GM18498 (cell line): ENCODE data around the gene RASSF1.
"Not testable (repeated sequence)": the region's sequence is repeated elsewhere in the genome, so short reads cannot be mapped to it uniquely, and the experiment has no call there.

Experiments
- ATAC-seq: cut with Tn5 transposase; IDR thresholded peaks from one replicate; pipeline ENCODE4 v1.9.1; 2021; ENCODE audit warnings: mild to moderate bottlenecking, moderate library complexity; ENCODE audit not compliant: unreplicated experiment

Gene RASSF1

GRCh38 chr3:50325113-50325480 is 15.5 kb downstream of the RASSF1 start:
- no peak for ATAC-seq

- ATAC-seq, result no peak
Measured at GRCh38 chr3:50324351-50325112, 16.1 kb downstream of the RASSF1 start.

DNA sequence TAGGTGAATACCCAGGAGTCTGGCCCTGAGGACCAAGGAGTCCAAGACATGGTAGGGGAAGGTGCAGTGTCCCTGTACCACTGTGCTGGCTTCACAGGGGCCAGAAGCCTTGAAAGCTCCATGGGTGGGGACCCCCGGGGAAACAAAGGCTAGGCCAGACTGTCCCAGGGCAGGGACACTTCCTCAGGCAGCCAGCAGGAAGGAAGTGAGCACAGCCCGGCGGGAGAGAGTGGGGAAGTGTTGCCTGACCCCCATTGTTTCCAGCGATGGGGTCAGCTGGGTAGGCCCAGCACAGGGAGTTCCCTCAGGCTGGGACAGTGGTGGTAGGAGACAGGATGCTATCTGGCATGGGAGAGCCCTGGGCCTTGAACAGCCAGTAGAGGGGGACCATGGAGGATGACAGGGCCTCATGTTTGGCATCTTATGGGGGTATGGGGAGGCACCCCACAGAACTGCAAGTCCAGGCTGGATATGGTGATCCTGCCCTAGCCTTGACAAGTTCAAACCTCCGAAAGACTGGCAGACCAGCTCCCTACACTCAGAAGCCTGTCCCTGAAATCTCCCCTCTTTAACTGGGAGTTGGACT is 16.9 kb downstream of the RASSF1 start:
- ATAC-seq, result no peak

DNA sequence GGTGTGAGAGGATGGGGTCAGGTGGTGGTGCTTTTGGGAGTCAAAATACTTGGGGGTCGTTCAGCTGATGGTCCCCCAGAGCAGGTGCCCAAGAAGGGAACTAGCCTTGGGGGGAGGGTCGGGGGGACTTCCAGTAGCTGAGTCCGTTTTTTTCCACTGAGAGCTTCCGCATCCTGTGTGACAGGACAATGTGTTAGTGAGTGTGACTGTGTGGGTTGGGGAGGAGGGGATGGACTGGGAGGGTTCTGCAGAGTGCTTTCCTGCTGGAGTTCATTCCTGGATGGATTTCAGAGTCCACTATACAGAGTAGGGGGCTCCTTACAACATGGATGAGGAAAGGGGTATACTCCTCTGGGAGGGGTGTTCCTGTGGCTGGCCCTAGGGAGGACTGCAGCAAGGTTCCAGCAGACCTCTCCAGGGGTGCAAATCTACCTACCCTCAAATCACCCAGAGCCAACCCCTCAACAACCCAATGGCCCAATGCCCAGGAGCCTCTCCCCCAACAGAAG is 17.5 kb downstream of the RASSF1 start:
- no peak for ATAC-seq

DNA sequence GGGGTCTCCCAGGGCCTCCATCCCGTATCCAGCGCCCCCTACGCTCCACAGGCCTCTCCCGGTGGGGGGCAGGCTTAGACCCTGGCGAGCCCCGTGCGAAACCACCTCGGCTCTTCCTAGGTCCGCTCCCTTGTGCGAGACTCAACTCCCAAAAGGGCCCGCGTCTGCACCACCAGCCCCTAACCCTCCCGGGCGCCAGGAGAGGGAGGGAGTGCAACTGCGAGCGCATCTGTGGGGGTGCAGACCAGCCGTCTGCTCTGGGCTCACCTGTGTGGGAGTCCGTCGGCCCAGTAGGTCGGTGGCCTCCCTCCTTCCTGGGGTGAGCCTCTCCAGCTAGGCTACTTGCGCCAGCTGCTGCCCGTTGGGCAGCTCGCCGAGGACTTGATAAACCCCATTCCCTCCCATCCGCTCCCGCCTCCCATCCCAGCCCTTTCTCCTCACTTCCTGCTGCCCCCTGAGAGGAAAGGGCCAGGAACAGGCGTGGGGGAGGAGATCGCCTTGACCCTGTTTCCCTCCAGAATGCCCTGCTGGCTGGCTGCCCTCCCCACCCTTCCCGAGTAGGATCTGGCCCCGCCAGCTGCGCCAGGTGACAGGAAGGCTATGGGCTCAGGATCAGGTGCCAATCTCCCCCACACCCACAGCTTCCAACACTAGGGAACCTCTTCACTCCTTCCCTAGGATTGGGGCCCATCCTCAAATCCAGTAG is 18.1 kb downstream of the RASSF1 start, which contains the start of gene HYAL2:
Gene HYAL2 (minus strand): TSS at position 360 of the 706 bp plus-strand sequence. CDS start 2,256 bp downstream, outside the sequence.
- no peak for ATAC-seq

- ATAC-seq, result no peak
Measured at GRCh38 chr3:50322115-50322385, 18.6 kb downstream of the RASSF1 start.

DNA sequence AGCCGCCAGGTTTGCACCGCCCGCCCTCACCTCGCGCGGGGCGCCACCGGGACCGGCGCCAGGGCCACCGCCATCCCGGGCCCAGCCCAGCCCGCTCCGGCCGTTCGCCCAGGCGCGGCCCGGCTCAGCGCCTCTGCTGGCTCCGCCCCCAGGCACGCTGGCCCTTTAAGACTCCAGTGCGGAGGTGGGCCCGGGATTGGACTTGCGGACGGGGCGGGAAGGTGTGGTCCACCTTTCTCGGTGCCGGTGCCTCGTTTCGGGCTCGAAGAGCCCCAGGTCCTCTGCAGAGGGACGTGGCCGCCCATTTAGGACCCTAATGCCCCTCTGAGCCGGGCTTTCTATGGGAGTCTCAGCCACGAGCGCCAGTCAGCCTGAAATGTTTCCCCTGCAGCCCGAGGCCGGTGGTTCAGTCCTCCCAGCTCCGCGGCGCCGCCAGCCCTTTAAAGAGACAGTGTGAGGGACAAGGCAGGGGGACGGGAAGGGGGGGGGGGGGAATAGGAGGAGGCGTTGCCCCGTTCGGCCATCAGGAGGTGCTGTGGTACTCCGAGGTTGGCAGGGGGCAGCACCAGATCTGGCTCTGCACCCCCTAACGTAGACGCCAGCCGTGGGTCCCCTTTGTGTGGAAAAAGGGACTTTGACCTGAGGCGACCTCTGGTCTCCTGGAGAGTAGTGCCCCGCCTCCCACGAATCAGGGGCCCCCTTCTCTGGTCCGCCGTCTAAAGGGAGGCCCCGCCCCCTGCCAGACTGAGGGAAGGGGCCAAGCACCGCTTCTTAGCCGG is 19.1 kb downstream of the RASSF1 start:
- ATAC-seq, result peak; percentile 87

- ATAC-seq, result peak; percentile 60
Measured at GRCh38 chr3:50320853-50321335, 19.7 kb downstream of the RASSF1 start.

DNA sequence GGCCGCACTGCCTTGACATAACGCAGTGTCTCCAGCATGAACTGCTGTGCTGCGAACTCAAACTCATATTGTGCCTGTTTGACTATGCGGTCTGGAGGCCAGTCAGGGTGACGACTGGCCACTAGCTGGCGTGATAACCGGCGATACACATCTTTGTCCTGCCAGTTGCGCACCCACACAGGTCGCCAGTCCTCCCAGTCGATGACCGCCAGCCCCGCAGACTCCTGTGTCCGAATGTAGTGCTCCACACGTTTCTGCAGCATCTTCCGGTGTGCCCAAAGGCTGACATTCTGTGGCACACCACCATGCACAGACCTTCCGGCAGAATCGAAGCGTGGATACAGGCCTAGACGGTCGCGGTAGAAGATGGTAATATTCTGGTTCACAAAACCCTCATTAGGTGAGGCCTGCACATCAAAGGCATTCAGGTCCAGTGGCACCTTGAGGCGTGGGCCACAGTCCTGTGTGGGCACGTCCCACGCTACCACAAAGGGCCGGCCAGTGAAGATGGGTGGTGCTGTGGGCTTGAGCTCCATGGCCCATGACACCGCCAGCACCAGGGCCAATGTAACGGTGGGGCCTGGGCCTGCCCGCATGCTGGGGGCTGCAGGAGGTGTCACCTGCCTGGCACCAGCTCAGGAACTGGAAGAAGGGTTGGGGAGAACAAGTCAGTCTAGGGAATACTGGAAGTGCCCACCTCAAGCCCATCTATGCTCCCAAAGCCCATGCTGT is 20.6 kb downstream of the RASSF1 start:
- no peak for ATAC-seq

GRCh38 chr3:50319181-50319893 is 21.3 kb downstream of the RASSF1 start:
- ATAC-seq, result no peak

DNA sequence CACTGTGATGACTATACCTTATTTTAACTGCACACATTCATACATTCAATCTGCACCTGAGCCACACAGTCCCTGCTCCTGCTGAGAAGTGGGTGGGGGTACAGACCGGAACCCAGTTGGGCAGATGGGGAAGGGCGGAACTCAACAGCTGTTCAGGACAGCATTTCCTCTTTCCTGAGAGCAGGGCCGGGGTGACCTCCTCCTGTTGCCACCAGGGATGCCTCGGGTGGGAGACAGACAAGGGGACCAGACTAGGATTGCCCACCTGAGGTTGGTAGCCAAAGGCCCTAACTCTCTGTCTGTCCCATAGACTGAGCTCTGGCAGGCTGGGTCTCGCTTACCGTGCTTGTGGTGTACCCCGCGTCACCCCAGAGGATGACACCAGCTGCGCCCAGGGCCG is 22.0 kb downstream of the RASSF1 start:
- no peak for ATAC-seq

DNA sequence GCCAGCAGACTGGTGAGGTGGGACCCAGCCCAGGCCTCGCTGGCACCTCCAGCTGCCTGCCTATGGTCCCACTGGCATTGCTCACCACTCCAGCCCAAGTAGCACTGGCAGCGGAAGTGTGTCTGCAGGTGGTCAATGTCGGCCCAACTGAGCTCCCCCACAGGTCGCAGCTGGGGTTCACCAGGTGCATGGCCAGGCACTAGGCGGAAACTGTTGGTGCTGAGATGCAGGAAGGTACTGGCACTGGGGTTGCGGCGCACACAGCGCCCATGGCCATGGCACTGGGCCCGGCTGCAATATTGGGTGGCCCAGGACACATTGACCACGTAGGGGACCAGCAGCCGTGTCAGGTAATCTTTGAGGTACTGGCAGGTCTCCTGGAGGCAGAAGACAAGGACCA is 22.5 kb downstream of the RASSF1 start:
- no peak for ATAC-seq

GRCh38 chr3:50317300-50317699 is 23.3 kb downstream of the RASSF1 start:
- ATAC-seq, result no peak

DNA sequence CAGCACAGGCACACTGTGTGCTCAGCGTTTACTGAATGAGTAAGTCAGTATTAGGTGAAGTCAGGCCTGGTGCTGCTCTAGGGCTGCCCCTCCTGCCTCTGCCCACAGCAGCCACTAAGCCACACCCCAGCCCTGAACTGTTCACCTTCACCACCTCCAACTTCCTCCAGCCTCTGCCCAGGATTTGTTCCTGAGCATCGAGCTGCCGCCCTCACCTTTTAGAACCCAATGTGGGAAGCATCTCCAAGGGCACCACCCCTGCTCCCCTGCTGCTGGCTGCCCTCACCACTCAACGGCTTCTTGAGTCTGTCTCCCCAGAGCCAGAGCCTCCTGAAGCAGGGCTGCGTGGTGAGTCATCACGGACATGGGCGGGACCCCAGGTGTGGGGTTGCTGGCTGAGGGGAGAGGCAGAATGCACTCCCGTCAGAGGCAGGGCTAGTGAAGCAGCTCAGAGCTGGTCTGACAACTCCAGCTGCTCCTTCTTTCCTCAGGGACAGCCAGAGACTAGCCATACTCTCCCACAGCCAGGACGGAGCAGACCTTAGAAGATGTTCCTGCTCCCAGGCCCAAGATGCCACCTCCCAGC is 23.9 kb downstream of the RASSF1 start:
- ATAC-seq, result no peak

GRCh38 chr3:50314816-50315215 is 25.8 kb downstream of the RASSF1 start:
- ATAC-seq, result no peak

GRCh38 chr3:50314342-50314741 is 26.3 kb downstream of the RASSF1 start:
- no peak for ATAC-seq

DNA sequence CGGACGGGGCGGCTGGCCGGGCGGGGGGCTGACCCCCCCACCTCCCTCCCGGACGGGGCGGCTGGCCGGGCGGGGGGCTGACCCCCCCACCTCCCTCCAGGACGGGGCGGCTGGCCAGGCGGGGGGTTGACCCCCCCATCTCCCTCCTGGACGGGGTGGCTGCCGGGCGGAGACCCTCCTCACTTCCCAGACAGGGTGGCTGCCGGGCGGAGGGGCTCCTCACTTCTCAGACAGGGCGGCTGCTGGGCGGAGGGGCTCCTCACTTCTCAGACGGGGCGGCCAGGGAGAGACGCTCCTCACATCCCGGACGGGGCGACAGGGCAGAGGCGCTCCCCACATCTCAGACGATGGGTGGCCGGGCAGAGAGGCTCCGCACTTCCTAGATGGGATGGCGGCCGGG is 28.6 kb downstream of the RASSF1 start:
- not testable (repeated sequence) for ATAC-seq

DNA sequence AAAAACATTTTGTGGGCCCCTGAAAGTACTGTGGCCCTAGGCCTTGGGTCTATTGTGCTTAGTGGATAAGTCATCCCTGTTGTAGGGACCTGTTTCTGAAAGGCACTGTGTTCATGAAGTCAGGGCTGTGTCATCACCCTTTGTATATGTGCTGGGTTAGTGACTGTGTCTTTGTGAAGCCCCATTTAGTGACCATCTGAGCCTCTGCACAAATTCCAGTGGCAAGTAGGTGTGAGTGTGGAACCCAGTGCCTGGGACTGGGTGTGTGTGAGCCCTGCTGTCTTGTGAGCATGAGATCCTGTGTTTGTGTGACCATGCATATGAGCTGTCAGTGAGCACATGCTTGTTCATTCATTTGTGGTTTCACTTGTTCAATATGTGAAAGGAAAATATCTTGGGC is 36.0 kb downstream of the RASSF1 start:
- ATAC-seq, result no peak

DNA sequence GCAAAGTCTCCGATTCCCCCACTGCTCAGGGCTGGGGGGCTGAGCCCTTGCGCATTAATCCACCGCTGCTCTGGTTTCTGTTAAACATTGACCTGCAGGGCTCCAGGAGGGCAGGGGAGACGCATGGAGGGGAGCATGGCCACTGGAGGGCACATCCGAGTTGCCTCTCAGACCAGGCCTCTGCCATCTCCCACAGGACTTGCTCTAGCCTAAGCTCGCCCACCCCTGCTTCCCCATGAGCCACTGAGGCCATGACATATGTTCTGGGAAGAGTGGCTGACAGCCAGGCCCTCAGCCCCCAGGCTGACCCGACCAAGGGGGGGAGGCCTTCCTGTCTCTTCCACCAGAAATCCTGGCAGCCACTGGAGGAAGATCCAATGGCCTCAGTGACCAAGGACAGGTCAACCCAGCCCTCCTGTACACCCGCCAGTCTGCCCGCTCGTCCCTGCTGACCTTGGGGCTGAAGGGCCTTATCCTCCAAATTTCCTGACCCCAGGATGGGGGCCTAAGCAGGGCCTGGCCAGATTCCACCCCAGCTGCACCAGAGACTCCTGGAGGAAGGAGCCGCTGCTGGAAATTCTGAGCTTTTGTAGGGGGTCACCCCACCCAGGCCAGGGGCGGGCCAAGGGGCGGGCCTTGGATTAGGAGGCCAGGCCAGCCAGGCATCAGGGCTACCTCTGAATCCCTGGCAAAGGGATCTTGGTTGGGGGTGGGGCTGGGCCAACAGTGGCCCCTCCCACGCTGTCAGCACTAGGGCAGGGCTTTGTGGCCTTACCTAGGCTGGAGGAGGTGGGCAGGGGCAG is 37.4 kb downstream of the RASSF1 start, which contains the start of gene HYAL1:
Gene HYAL1 (minus strand): TSS at position 562 of the 803 bp plus-strand sequence. CDS start 618 bp downstream, outside the sequence.
- no peak for ATAC-seq
